SK-N-SH (cell line): ENCODE results near the gene NFIA. TPM values are rescaled to one million over a fixed set of nuclear protein-coding genes. Genes with fewer than 3 reads are reported as not detected.

Experiments
- CTCF ChIA-PET: fragments of 300-600, 350-600 bp; formaldehyde crosslinking; extraction: SDS; loops from one replicate; lab custom pipeline; 2021; lab: Yijun Ruan, JAX
- POLR2A ChIA-PET: fragments of 350-600 bp; sonication (Branson Sonifier 250); formaldehyde crosslinking; extraction: SDS; loops from one replicate; lab custom pipeline; 2020; ENCODE audit warnings: antibody characterized with exemption, inconsistent platforms; lab: Yijun Ruan, JAX
- DNase-seq: peaks from one replicate; pipeline ENCODE4 v3.0.0; 2012
- H2AFZ ChIP-seq: fragments of 200-600 bp; sonication (generic); 2 replicates; pipeline ENCODE4 v1.8.1; 2016; ENCODE audit warnings: antibody characterized with exemption, mild to moderate bottlenecking, low read depth
- H3F3A ChIP-seq: fragments of 200-600 bp; sonication (generic); replicated peaks from 2 replicates; pipeline ENCODE3; 2016; ENCODE audit warnings: antibody characterized with exemption, mild to moderate bottlenecking; ENCODE audit not compliant: insufficient read depth
- H3K27ac ChIP-seq, 2 experiments: fragments of 200-500 bp in 1 of 2; fragments of 200-600 bp in 1 of 2; sonication (Bioruptor generic) in 1 of 2; sonication (generic), shearing (Covaris generic) in 1 of 2; 2 replicates each; pipeline versions ENCODE4 v1.5.1 to v1.6.1; 2014 to 2016; ENCODE audit warnings: low read depth in 2 of 2, inconsistent platforms in 1 of 2, low read length in 1 of 2, mild to moderate bottlenecking in 1 of 2, mixed read lengths in 1 of 2
- H3K27me3 ChIP-seq: fragments of 200-600 bp; sonication (generic), shearing (Covaris generic); 2 replicates; pipeline ENCODE4 v1.6.1; 2016; ENCODE audit warnings: mixed run types; ENCODE audit not compliant: insufficient read depth
- H3K36me3 ChIP-seq, 2 experiments: fragments of 200-500 bp in 1 of 2; fragments of 200-600 bp in 1 of 2; sonication (Bioruptor generic) in 1 of 2; sonication (generic) in 1 of 2; replicated peaks in 1 of 2; 2 replicates each; pipeline versions ENCODE3 to v1.5.1; 2014 to 2016; ENCODE audit warnings: low read length in 1 of 2, mild to moderate bottlenecking in 1 of 2; ENCODE audit not compliant: insufficient read depth in 2 of 2, control insufficient read depth in 1 of 2
- H3K4me1 ChIP-seq, 2 experiments: fragments of 200-500 bp in 1 of 2; fragments of 200-600 bp in 1 of 2; sonication (Bioruptor generic) in 1 of 2; sonication (generic), shearing (Covaris generic) in 1 of 2; 2 replicates each; pipeline versions ENCODE4 v1.5.1 to v1.6.1; 2014 to 2016; ENCODE audit warnings: low read depth in 1 of 2, low read length in 1 of 2, mixed run types in 1 of 2; ENCODE audit not compliant: insufficient read depth in 2 of 2, control insufficient read depth in 1 of 2
- H3K4me2 ChIP-seq: fragments of 200-600 bp; sonication (generic), shearing (Covaris generic); 2 replicates; pipeline ENCODE4 v1.6.1; 2017; ENCODE audit warnings: mixed run types
- H3K4me3 ChIP-seq, 2 experiments: fragments of 200-500 bp in 1 of 2; fragments of 200-600 bp in 1 of 2; sonication (Bioruptor generic) in 1 of 2; sonication (generic), shearing (Covaris generic) in 1 of 2; 2 replicates each; pipeline versions ENCODE4 v1.5.1 to v1.8.1; 2014 to 2016; ENCODE audit warnings: low read depth in 2 of 2, inconsistent platforms in 1 of 2, low read length in 1 of 2, mild to moderate bottlenecking in 1 of 2, mixed read lengths in 1 of 2, moderate library complexity in 1 of 2
- H3K79me2 ChIP-seq: fragments of 200-600 bp; sonication (generic); 2 replicates; pipeline ENCODE4 v1.8.1; 2017; ENCODE audit warnings: mild to moderate bottlenecking; ENCODE audit not compliant: insufficient read depth
- H3K9ac ChIP-seq: fragments of 200-600 bp; sonication (generic); 2 replicates; pipeline ENCODE4 v1.6.1; 2017; ENCODE audit warnings: mixed run types
- H3K9me2 ChIP-seq: fragments of 200-600 bp; sonication (generic); 2 replicates; pipeline ENCODE4 v1.6.1; 2017; ENCODE audit warnings: mixed run types
- H3K9me3 ChIP-seq: fragments of 200-600 bp; sonication (generic); 2 replicates; pipeline ENCODE4 v1.6.1; 2017; ENCODE audit warnings: mixed run types, mild to moderate bottlenecking, moderate library complexity
- H4K20me1 ChIP-seq: fragments of 200-600 bp; sonication (generic); 2 replicates; pipeline ENCODE4 v1.6.1; 2017; ENCODE audit warnings: mild to moderate bottlenecking, mixed run types; ENCODE audit not compliant: insufficient read depth
- CTCF ChIP-seq: fragments of 200-600 bp; sonication (generic); IDR thresholded peaks from 2 replicates; pipeline ENCODE4 v1.6.1; 2017; ENCODE audit warnings: antibody characterized with exemption, mild to moderate bottlenecking, moderate library complexity
- EP300 ChIP-seq, 2 experiments: IDR thresholded peaks; 2 replicates each; pipeline versions ENCODE4 v1.4.0 to v1.6.1; 2012; ENCODE audit warnings: borderline replicate concordance in 1 of 2, low read depth in 1 of 2, low read length in 1 of 2
- FOSL2 ChIP-seq: IDR thresholded peaks from 2 replicates; pipeline ENCODE4 v1.4.0; 2012; ENCODE audit warnings: low read depth, mild to moderate bottlenecking, moderate library complexity, borderline replicate concordance
- FOXJ3 ChIP-seq: sonication (generic); formaldehyde crosslinking; IDR thresholded peaks from 2 replicates; pipeline ENCODE4 v1.5.1; 2020; ENCODE audit warnings: mild to moderate bottlenecking, missing genetic modification reagents
- FOXM1 ChIP-seq: IDR thresholded peaks from 2 replicates; pipeline ENCODE4 v1.4.0; 2012; ENCODE audit warnings: low read depth, mild to moderate bottlenecking
- GABPA ChIP-seq: IDR thresholded peaks from 2 replicates; pipeline ENCODE4 v1.4.0; 2012; ENCODE audit warnings: low read depth, mild to moderate bottlenecking
- IRF3 ChIP-seq: fragments of 150-350 bp; IDR thresholded peaks from 2 replicates; pipeline ENCODE4 v1.6.1; 2016; ENCODE audit warnings: mild to moderate bottlenecking, low read depth, low read length
- MEF2A ChIP-seq: IDR thresholded peaks from 2 replicates; pipeline ENCODE4 v1.4.0; 2012; ENCODE audit warnings: low read depth, borderline replicate concordance
- MXI1 ChIP-seq: IDR thresholded peaks from 2 replicates; pipeline ENCODE4 v1.6.1; 2012; ENCODE audit warnings: mild to moderate bottlenecking, low read depth, low read length, improper control_type of control experiment
- PBX3 ChIP-seq: IDR thresholded peaks from 2 replicates; pipeline ENCODE4; 2012
- POLR2AphosphoS5 ChIP-seq: IDR thresholded peaks from 2 replicates; pipeline ENCODE4 v1.6.1; 2012; ENCODE audit warnings: low read depth, low read length
- RCOR1 ChIP-seq: fragments of 150-350 bp; IDR thresholded peaks from 2 replicates; pipeline ENCODE4 v1.6.1; 2017; ENCODE audit warnings: antibody characterized with exemption, low read length
- RFX5 ChIP-seq: IDR thresholded peaks from 2 replicates; pipeline ENCODE4 v1.6.1; 2012; ENCODE audit warnings: mild to moderate bottlenecking, improper control_type of control experiment, low read length
- RXRA ChIP-seq: IDR thresholded peaks from 2 replicates; pipeline ENCODE4 v1.4.0; 2012; ENCODE audit warnings: low read depth, mild to moderate bottlenecking, borderline replicate concordance
- SMC3 ChIP-seq: IDR thresholded peaks from 2 replicates; pipeline ENCODE4 v1.6.1; 2012; ENCODE audit warnings: low read depth, low read length, improper control_type of control experiment
- TEAD4 ChIP-seq: IDR thresholded peaks from 2 replicates; pipeline ENCODE4 v1.4.0; 2012; ENCODE audit warnings: mild to moderate bottlenecking, borderline replicate concordance; ENCODE audit not compliant: insufficient read depth
- USF1 ChIP-seq: IDR thresholded peaks from 2 replicates; pipeline ENCODE4 v1.4.0; 2012; ENCODE audit warnings: low read depth, borderline replicate concordance
- USF2 ChIP-seq: fragments of 150-350 bp; IDR thresholded peaks from 2 replicates; pipeline ENCODE4 v1.6.1; 2017; ENCODE audit warnings: antibody characterized with exemption, low read length, low read depth, borderline replicate concordance
- YY1 ChIP-seq: IDR thresholded peaks from 2 replicates; pipeline ENCODE4 v1.4.0; 2012; ENCODE audit warnings: low read depth, mild to moderate bottlenecking
- WGBS: methylation state at CpG from one replicate; pipeline ENCODE4 v1.1.6; 2017; ENCODE audit warnings: low lambda C conversion rate; 5-methylcytosine and 5-hydroxymethylcytosine counted together
- polyA plus RNA-seq, 3 experiments: library from polyadenylated mRNA; depleted of rRNA; stranded (reverse); fragments of >200 nt; gene quantifications; 2 replicates each; pipeline ENCODE4 v1.2.3, GENCODE V29; 2012

NFIA gene
- polyA plus RNA-seq, 1 of the 3 experiments (the other 2 are of a cell fraction), result 3.3 TPM

- CTCF ChIA-PET, result interaction anchor here (1.0 to 1.2 kb wide), 3 partner anchors 269 to 401 kb away, joined by 3 to 4 read pairs (median 3); no protein-coding TSS in a partner anchor
- Histone ChIP-seq H3K27me3 (no peaks in the 10 kb centered on the region), H3K9me2 (no peaks in the 10 kb centered on the region), H3K9me3 (no peaks in the 10 kb centered on the region), H3K9ac (no peak overlapping the region), H2AFZ (no peak overlapping the region), H3K4me3 (no peak overlapping the region), H4K20me1 (no peaks in the 10 kb centered on the region), H3K4me2 (no peak overlapping the region), H3K36me3 (no peaks in the 10 kb centered on the region), H3F3A (no peaks in the 10 kb centered on the region), H3K4me1 (peaks cover 4 to 11% of the 10 kb centered on the region in 2 experiments; a peak in 3 of 4 replicates), H3K27ac (no peak overlapping the region), H3K79me2 (no peaks in the 10 kb centered on the region)
- no peak for DNase-seq
- TF ChIP-seq RFX5, result no peak
- TF ChIP-seq RCOR1, result no peak
- TF ChIP-seq RXRA, result no peak
- TF ChIP-seq MEF2A, result no peak
- no peak for TF ChIP-seq SMC3
- TF ChIP-seq YY1, result no peak
- no peak for TF ChIP-seq FOXM1
- TF ChIP-seq GABPA, result no peak
- no peak for TF ChIP-seq FOSL2
- TF ChIP-seq IRF3, result no peak
- no peak for TF ChIP-seq EP300 (IDR thresholded peaks at IDR 0.05; ENCODE audit: borderline replicate concordance in 1 of 2, low read depth in 1 of 2, low read length in 1 of 2)
- no peak for TF ChIP-seq PBX3
- TF ChIP-seq FOXJ3 (CRISPR knock-in tag), result no peak
- TF ChIP-seq MXI1, result no peak
- TF ChIP-seq POLR2AphosphoS5, result no peak
- POLR2A ChIA-PET, result interaction anchor here (0.8 kb wide), 1 partner anchor 22 kb away, joined by 3 read pairs; no protein-coding TSS in a partner anchor
Measured at GRCh38 chr1:61055110-61055614, 27.2 kb upstream of the NFIA start.

- Histone ChIP-seq H3F3A (no peaks in the 10 kb centered on the region), H3K27ac (no peak overlapping the region; a peak in 1 of 4 replicates), H2AFZ (no peak overlapping the region), H3K4me1 (peaks cover 4 to 9% of the 10 kb centered on the region in 2 experiments; a peak in 3 of 4 replicates), H3K9me3 (no peaks in the 10 kb centered on the region), H3K4me3 (no peak overlapping the region), H3K27me3 (no peaks in the 10 kb centered on the region)
- TF ChIP-seq CTCF (no peak), EP300 (IDR thresholded peaks at IDR 0.05; ENCODE audit: borderline replicate concordance in 1 of 2, low read depth in 1 of 2, low read length in 1 of 2) (no peak), USF1 (no peak), FOXJ3 (CRISPR knock-in tag) (no peak), USF2 (no peak), MEF2A (no peak), TEAD4 (no peak)
- TF ChIP-seq, all 33 proteins: peak for 0
- Histone ChIP-seq H3K9ac (no peak overlapping the region), H3K9me2 (no peaks in the 10 kb centered on the region), H4K20me1 (no peaks in the 10 kb centered on the region), H3K79me2 (no peaks in the 10 kb centered on the region), H3K4me2 (no peak overlapping the region), H3K36me3 (no peaks in the 10 kb centered on the region)
- CTCF ChIA-PET, result interaction anchor here (0.7 to 1.2 kb wide), 4 partner anchors 270 to 630 kb away, joined by 3 to 4 read pairs (median 3); no protein-coding TSS in a partner anchor
- no peak for DNase-seq
- POLR2A ChIA-PET, result no interaction called here
- WGBS, result 88% methylated on average over 2 of the region's 2 CpGs
Measured at GRCh38 chr1:61056196-61056572, 26.2 kb upstream of the NFIA start.
